CD4-positive, alpha-beta T cell treated with Interleukin-15 for 1 hour (primary cell): ENCODE results near the gene GFI1.
A peak's percentile ranks its signal among the peaks of the same experiment; 100 is the strongest.
"Not testable (repeated sequence)": the region's sequence is repeated elsewhere in the genome, so short reads cannot be mapped to it uniquely, and the experiment has no call there.

ENCODE experiments used
- DNase-seq: peaks from one replicate; pipeline ENCODE4 v3.0.0-alpha.2; 2020

The GFI1 gene

GRCh38 chr1:92486251-92487077 lies at the start of gene GFI1:
Gene GFI1 (minus strand): TSS chr1:92486925. CDS start chr1:92483487, 3,438 bp downstream.
- peak; percentile 58 for DNase-seq

DNA sequence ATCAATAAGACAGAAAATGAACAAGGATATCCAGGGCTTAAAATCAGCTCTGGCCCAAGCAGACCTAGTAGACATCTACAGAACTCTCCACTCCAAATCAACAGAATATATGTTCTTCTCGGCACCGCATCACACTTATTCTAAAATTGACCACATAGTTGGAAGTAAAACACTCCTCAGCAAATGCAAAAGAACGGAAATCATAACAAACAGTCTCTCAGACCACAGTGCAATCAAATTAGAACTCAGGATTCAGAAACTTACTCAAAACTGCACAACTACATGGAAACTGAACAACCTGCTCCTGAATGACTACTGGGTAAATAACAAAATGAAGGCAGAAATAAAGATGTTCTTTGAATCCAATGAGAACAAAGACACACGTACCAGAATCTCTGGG lies 45.6 kb upstream of the GFI1 start:
- DNase-seq = not testable (repeated sequence)

GRCh38 chr1:92531939-92532338 lies 45.2 kb upstream of the GFI1 start:
- DNase-seq = not testable (repeated sequence)

DNA sequence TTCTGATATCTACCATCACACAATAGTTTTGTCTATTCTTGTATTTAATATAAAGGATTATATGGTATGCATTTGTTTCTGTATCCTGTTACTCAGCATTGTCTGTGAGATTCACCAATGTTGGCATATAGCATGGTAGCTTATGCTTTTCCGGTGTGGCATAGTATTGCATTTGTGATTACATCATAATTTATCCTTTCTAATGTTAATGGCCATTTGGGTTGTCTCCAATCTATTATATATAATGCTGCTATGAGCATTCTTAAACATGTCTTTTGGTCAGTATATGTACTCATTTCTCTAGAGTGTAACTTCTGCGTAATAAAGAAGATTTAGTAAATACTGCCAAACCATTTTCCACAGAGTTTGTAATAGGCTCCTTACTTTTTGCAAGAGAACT lies 40.9 kb upstream of the GFI1 start:
- no peak for DNase-seq

GRCh38 chr1:92524944-92525590 lies 38.3 kb upstream of the GFI1 start:
- not testable (repeated sequence) for DNase-seq

DNA sequence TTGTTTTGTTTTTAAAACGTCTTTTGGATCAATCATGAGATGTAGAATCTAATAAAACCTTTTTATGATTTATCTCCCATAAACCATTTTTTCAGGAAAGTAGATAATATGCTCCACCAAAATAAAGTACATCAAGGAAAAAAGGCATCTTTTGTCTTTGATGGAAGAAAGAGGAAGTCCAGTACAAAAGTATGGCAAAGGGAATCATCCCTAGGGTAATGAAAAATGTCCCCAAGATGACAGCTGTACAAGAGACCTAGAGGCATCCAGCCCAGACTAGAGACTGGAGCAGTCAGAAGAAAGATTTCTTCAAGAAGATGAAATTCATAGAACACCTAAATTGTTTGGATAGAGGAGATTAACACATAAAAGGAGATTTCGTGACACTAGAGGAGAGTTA lies 32.3 kb upstream of the GFI1 start:
- no peak for DNase-seq

- DNase-seq = no peak
Observed at GRCh38 chr1:92516574-92516973, 29.8 kb upstream of the GFI1 start.

DNA sequence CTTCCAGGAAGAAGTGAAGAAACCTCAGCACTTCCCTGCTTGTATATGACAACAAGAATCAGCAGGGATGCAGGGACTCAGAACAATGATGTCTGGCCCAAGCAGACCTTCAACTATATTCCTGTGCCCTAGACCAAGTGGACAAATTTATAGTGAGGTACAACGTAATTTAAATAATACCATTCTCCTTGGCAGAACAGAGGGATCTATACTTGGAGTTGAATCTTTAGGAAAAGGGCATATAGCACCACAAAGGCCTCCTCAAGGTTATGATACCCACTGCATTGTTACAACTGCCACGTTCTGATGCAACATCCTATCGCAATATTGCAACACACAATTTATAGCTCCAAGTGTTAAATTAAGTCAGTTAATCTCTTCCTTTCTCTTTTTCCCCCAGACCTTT lies 29.1 kb upstream of the GFI1 start:
- no peak for DNase-seq

- no peak for DNase-seq
Observed at GRCh38 chr1:92511541-92511940, 24.8 kb upstream of the GFI1 start.

GRCh38 chr1:92509619-92510018 lies 22.9 kb upstream of the GFI1 start:
- DNase-seq = no peak

DNA sequence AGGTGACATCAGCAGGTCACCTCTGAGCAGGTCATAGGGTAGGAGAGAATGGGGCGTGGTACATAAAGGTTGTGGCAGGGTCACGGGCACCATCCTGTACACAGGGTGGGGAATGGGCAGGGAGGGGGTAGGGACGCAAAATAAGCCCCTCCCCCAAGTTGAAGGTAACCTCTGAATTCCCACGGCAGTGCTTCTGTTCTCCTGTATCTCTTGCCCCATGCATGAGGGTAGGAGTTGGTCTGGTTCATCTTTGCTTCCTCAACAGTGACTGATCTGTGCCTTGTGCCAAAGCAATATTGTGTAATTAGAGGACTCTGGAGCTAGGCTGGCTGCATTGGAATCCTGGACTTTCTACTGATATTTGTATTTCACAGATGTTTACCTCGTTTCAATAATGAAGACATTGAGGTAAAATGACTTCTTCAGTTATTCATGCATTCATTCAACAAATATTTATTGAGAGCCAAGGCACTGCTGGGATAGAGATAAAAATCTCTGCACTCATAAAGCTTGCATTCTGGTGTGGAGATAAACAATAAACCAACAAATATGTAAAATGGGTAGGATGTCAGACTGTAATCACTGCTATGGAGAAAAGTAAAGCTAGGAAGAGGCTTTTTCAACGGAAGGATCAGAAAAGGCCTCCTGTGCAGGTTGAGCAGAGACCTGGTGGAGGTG lies 18.4 kb upstream of the GFI1 start:
- DNase-seq = no peak

DNA sequence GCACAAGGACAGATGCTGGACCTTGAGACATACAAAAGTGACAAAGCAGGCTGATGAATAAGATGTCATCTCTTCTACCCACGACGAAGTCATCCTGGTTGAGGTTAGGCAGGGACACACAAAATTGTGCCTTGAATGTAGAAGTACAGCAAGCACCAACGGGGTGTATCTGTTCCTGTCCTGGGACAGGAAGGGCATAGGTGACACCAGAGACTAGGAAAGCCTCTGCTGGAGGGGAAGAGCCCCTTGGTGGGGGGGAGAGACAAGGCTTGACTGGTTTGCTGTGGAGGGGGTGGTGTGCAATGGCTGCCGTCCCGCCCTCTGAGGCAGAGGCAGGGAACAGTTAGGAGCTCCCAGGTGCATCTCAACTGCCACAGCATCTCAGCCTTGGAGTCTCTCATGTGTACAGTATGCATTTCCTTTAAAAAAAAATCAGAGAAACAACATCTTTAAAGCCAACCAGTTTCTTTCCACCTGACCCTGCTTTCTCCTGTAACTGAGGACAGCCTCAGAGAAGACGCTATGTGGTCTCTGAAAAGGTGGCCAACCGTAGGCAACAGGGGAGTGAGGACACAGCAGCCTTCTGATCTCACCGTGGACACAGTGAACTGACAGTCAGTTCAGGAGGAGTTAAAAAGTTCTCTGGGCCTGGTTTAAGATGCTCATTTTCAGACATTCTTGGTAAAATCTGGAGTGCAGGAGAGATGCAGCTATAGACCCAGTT lies 17.7 kb upstream of the GFI1 start:
- no peak for DNase-seq

GRCh38 chr1:92503926-92504285 lies 17.2 kb upstream of the GFI1 start:
- no peak for DNase-seq

DNA sequence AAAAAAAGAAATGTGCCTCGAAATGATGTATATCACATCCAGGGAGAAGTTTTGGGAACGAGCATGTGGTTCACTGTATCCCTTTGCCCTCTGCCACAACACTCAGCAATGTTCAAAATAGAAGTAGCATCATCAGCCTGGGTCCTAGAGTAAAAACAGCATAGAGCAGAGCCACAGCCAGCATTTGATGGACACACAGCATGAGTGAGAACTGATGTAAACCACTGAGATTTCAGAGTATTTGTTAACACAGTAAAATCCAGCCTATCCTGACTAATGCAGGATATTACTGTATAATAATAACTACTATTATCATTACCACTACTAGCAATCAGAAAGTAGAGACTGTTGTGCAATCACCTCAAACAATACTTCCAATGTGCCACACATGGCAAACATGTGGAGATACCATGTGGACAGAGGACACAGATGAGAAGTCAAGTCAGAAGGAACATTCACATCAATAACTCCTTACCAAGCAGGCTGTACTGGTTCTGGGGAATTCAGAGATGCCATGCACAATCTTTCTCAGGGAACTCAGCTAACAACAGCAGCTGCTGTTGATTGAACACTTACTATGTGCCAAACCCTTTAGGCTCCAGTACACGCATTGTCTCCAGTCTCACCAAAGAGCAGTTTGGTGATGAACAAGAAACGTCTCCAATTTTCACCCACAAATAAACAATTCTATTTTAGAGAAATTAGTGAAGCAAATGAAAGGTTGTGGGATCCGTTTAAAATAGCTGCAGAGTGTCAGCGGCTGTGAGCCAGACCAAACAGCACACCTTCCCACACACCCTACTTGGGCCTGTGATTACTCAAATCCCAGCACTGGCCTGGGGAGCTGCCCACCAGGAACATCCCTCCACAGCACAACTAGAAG lies 16.6 kb upstream of the GFI1 start:
- no peak for DNase-seq

DNA sequence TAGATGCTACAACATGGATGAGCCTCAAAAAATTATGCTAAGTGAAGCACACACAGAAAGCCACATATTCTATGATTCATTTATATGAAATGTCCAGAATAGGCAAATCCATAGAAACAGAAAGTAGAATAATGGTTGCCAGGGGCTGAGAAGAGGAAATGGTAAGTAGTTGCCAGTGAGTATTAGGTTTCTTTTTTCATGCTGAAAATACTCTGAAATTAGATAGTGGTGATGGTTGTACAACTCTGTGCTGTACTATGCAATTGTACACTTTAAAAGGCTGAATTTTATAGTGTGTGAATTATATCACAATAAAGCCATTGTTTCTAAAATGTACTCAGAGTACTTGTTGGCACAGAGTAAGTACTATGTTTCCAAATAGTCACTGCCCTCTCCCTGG lies 15.5 kb upstream of the GFI1 start:
- DNase-seq = no peak

DNA sequence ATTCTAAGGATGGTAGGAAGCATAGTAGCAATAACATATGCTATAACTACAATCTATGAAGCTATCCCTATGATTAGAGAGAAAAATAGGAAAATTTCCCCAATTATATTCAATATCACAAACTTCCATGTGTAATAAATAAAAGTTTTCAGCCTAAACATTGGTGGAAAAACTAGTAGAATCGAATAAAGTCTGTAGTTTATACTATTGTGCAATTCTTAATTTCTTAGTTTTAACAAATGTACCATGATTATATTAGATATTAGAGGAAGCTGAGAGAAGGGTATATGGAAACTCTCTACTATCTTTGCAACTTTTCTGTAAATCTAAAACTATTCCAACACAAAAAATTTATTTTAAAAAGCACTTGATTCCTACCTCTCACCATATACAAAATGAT lies 13.8 kb upstream of the GFI1 start:
- DNase-seq = no peak

DNA sequence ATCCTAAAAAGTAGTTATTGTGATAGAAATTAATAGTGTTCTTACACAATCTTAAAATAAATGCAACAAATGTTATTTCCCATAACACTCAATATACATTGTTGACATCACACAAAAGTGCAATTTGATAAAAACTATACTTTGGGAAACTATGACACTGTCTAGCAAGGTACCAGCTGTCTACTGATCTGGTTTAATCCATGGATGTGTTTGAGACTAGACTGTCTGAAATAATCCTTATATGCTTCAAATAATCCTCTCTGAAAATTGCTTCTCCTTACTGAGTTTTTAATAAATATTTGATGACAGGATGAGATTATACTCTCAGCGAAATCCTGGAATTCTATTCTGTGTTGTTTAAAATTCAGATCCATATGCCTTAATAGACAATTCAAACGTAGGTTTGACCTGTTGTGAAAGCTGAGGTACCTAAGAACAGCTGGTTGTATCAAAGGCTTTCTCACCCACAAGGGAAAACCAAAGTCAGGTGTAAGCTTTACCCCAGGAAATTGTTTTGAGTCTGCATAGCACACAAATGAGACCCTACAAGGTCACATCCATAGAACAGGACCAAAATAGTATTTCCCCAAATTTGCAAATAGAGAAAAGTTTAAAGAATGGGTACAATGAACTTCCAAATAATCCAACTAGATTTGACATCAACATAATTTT lies 8.8 kb upstream of the GFI1 start:
- DNase-seq = no peak

GRCh38 chr1:92494485-92495141 lies 7.9 kb upstream of the GFI1 start:
- DNase-seq = no peak

DNA sequence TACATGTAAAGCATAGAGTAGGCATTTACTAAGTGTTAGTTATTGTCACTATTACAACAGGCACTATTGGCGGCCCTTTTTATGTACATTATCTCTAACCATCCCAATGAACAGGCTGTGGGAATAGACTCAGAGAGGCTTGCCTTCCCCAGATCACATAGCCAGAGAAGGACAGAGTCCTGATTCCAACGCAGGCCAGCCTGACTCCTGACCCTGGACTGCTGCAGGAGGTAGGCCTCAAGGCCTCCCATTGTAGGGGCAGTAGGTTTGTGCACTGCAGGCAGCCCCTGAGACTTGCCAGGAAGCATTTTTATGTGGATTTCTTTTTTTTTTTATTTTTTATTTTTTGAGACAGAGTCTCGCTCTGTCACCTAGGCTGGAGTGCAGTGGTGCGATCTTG lies 6.4 kb upstream of the GFI1 start:
- no peak for DNase-seq

GRCh38 chr1:92488832-92489231 lies 2.1 kb upstream of the GFI1 start:
- DNase-seq = no peak

DNA sequence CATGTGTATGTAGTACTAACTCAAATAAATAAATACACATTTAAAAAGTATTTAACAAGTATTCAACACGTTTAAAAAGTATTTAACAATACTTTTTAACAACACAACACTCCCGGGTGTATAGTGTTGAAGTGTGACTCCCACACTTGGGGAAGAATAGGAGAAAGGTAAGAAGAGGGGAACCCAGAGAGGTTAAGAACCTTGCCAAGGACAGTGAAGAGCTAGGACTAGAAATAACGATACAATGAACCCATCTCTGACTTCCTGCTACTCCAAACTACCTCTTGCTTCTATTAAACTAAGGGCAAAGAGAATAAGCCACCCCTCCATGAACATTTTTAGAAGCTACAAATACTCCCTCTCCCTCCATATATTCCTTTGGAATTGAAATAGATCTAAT lies 1.7 kb upstream of the GFI1 start:
- DNase-seq = no peak
